PC-3 (cell line): ENCODE data around the gene CFD. TPM values are rescaled to one million over a fixed set of nuclear protein-coding genes. Genes with fewer than 3 reads are reported as not detected.

Experiments used
- ATAC-seq: fragments of 200-7000 bp; cut with Tn5 transposase; 2 replicates; pipeline ENCODE4 v1.9.1; 2020; ENCODE audit warnings: mild to moderate bottlenecking, moderate library complexity
- BruUV-seq: library from RNA; stranded (reverse); fragments of 400-500 nt; replicated peaks from 2 replicates; lab custom pipeline; 2021; lab: Mats Ljungman, UMichigan
- CTCF ChIA-PET: fragments of 300-600 bp; sonication (Branson Sonifier 250); formaldehyde crosslinking; loops from one replicate; lab custom pipeline; 2022; ENCODE audit warnings: antibody characterized with exemption; lab: Charles Lee
- POLR2A ChIA-PET: fragments of 300-600 bp; sonication (Branson Sonifier 250); formaldehyde crosslinking; loops from one replicate; lab custom pipeline; 2022; ENCODE audit warnings: antibody characterized with exemption; ENCODE audit not compliant: unreplicated experiment; lab: Charles Lee
- DNase-seq: peaks from one replicate; pipeline ENCODE4 v3.0.0-alpha.2; 2015
- H2AFZ ChIP-seq: fragments of 300-600 bp; sonication (generic); 2 replicates; pipeline ENCODE4 v1.6.0; 2016; ENCODE audit warnings: antibody characterized with exemption, low read length
- H3F3A ChIP-seq: fragments of 300-600 bp; sonication (generic); one replicate; pipeline ENCODE4 v1.6.0; 2017; ENCODE audit warnings: antibody characterized with exemption, low read length, control low read depth, mild to moderate bottlenecking; ENCODE audit not compliant: unreplicated experiment
- H3K27ac ChIP-seq: fragments of 300-600 bp; sonication (generic); 2 replicates; pipeline ENCODE4 v1.5.1; 2016; ENCODE audit warnings: mild to moderate bottlenecking, low read length
- H3K27me3 ChIP-seq: fragments of 300-600 bp; sonication (generic); 2 replicates; pipeline ENCODE4 v1.6.1; 2016; ENCODE audit warnings: low read length, mixed read lengths
- H3K36me3 ChIP-seq: fragments of 300-600 bp; sonication (generic); 2 replicates; pipeline ENCODE4 v1.6.1; 2016; ENCODE audit warnings: low read depth, mixed run types, low read length, mixed read lengths
- H3K4me1 ChIP-seq: fragments of 300-600 bp; sonication (generic); 2 replicates; pipeline ENCODE4 v1.5.1; 2016; ENCODE audit warnings: low read length; ENCODE audit not compliant: insufficient read depth
- H3K4me2 ChIP-seq: fragments of 300-600 bp; sonication (generic); 2 replicates; pipeline ENCODE4 v1.6.0; 2016; ENCODE audit warnings: low read length
- H3K4me3 ChIP-seq: fragments of 300-600 bp; sonication (generic); 2 replicates; pipeline ENCODE4 v1.5.1; 2016; ENCODE audit warnings: mild to moderate bottlenecking, low read length, mixed read lengths
- H3K79me2 ChIP-seq: fragments of 300-600 bp; sonication (generic); 2 replicates; pipeline ENCODE4 v1.6.1; 2017; ENCODE audit warnings: low read length, mixed read lengths
- H3K9ac ChIP-seq: fragments of 300-600 bp; sonication (generic); 2 replicates; pipeline ENCODE4 v1.6.0; 2016; ENCODE audit warnings: mild to moderate bottlenecking, low read length
- H3K9me2 ChIP-seq: fragments of 300-600 bp; sonication (generic); replicated peaks from 2 replicates; pipeline ENCODE4 v1.6.1; 2016; ENCODE audit warnings: mixed run types, low read length, mixed read lengths
- H3K9me3 ChIP-seq: fragments of 300-600 bp; sonication (generic); 2 replicates; pipeline ENCODE4 v1.6.1; 2016; ENCODE audit warnings: low read length, mixed read lengths
- H4K20me1 ChIP-seq: fragments of 300-600 bp; sonication (generic); 2 replicates; pipeline ENCODE4 v1.6.1; 2016; ENCODE audit warnings: low read length, mixed read lengths
- CTCF ChIP-seq: fragments of 300-600 bp; sonication (generic); conservative IDR thresholded peaks from 2 replicates; pipeline ENCODE4 v1.5.1; 2017; ENCODE audit warnings: antibody characterized with exemption, low read depth, mild to moderate bottlenecking, low read length
- EZH2 ChIP-seq: fragments of 300-600 bp; sonication (generic); IDR thresholded peaks from one replicate; pipeline ENCODE4 v1.6.1; 2017; ENCODE audit warnings: antibody characterized with exemption, mild to moderate bottlenecking, low read length; ENCODE audit not compliant: unreplicated experiment
- EZH2phosphoT487 ChIP-seq: fragments of 300-600 bp; sonication (generic); IDR thresholded peaks from 2 replicates; pipeline ENCODE4 v1.6.1; 2018; ENCODE audit warnings: mild to moderate bottlenecking, antibody characterized with exemption, low read length, borderline replicate concordance
- intact Hi-C: fragments of 100-400 bp; cut with micrococcal nuclease; formaldehyde crosslinking; loops from 2 replicates; pipeline ENCODE4 v1.9.0; 2023
- total RNA-seq: library from RNA; depleted of rRNA; stranded (reverse); fragments of >200 nt; gene quantifications from 2 replicates; pipeline ENCODE4 v1.2.3, GENCODE V29; 2014

CFD gene
- total RNA-seq, 1 experiment from 2014 or later = 22.4 TPM

DNA sequence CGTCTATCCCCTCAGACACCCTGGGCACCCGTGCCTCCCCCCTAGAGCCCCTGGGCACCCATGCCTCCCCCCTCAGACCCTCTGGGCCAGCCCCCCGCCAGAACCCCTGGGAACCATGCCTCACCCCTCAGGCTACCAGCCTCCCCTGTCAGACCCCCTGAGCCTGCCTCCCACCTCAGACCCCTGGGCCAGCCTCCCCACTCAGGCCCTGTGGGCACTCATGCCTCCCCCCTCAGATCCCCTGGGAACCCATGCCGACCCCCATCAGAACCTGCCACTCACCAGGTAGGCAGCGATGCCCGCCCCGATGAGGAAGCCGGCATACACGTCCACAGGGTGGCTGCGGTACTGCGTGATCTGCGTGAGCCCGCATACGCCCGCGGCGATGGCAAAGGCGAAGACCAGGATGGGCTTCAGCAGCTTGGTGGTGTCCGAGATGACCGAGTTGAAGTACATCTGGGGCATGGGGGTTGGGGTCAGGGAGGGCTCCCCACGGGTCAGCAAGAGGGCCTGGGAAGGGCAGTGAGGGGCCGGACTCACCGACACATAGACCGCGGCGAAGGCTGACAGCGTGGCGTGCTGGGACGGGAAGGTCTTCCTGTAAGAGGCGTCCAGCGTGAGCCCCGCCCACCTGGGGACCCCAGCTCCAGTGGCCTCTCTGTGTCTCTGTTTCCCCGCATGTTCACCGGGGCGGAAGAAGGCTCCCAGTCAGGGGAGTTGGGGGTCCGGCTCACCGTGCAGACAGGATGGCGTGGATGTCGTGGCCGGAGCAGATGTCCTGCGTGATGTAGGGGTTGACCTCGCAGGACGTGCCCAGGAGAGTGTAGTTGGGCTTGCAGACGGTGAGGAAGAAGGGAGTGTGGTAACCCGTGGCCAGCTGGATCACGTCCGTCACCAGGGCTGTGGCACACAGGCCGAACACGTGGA lies 45.0 kb upstream of the CFD start:
- no peak overlapping the region for H3K9ac ChIP-seq
- ATAC-seq (peak; percentile 18; the same call in 1 of the 2 replicates), DNase-seq (no peak)
- H3K4me3 ChIP-seq = no peak overlapping the region
- TF ChIP-seq EZH2phosphoT487 = no peak
- no peak for TF ChIP-seq EZH2
- TF ChIP-seq CTCF = no peak
- H3K9me2 ChIP-seq = no peaks in the 10 kb centered on the region
- no peaks in the 10 kb centered on the region for H3K27me3 ChIP-seq
- no peak overlapping the region for H3K4me2 ChIP-seq
- H3K27ac ChIP-seq = no peak overlapping the region
- H3K36me3 ChIP-seq = peaks cover 14% of the 10 kb centered on the region
- no peak overlapping the region for H2AFZ ChIP-seq
- H3K79me2 ChIP-seq = no peaks in the 10 kb centered on the region
- 0 out of 2 replicates have a peak, but pooled peaks cover 4% of the 10 kb centered on the region for H4K20me1 ChIP-seq
- no TSS peak for BruUV-seq
- H3K9me3 ChIP-seq = no peaks in the 10 kb centered on the region
- no peaks in the 10 kb centered on the region for H3F3A ChIP-seq
- CTCF ChIA-PET = no interaction called here
- intact Hi-C loops = no loop called here
- POLR2A ChIA-PET = no interaction called here
- H3K4me1 ChIP-seq = no peaks in the 10 kb centered on the region

- Histone ChIP-seq H4K20me1 (0 out of 2 replicates have a peak, but pooled peaks cover 4% of the 10 kb centered on the region), H3K4me2 (no peak overlapping the region), H3K9me3 (no peaks in the 10 kb centered on the region), H3K79me2 (no peaks in the 10 kb centered on the region), H2AFZ (no peak overlapping the region), H3K36me3 (peaks cover 7% of the 10 kb centered on the region), H3K27ac (no peak overlapping the region), H3K4me1 (no peaks in the 10 kb centered on the region), H3K9me2 (no peaks in the 10 kb centered on the region), H3F3A (no peaks in the 10 kb centered on the region), H3K9ac (no peak overlapping the region), H3K4me3 (no peak overlapping the region), H3K27me3 (no peaks in the 10 kb centered on the region)
- ChIA-PET CTCF (no interaction called here), POLR2A (no interaction called here)
- no peak for DNase-seq
- TF ChIP-seq CTCF (no peak), EZH2phosphoT487 (no peak), EZH2 (no peak)
- 0 out of 2 replicates have a peak, but pooled peaks have one; percentile 9 for ATAC-seq
- intact Hi-C loops = no loop called here
- no TSS peak for BruUV-seq
These were observed 44.2 kb upstream of the CFD start for GRCh38 chr19:815079-815774.
